Measurements from ENCODE around the gene HOXA7.

DNA sequence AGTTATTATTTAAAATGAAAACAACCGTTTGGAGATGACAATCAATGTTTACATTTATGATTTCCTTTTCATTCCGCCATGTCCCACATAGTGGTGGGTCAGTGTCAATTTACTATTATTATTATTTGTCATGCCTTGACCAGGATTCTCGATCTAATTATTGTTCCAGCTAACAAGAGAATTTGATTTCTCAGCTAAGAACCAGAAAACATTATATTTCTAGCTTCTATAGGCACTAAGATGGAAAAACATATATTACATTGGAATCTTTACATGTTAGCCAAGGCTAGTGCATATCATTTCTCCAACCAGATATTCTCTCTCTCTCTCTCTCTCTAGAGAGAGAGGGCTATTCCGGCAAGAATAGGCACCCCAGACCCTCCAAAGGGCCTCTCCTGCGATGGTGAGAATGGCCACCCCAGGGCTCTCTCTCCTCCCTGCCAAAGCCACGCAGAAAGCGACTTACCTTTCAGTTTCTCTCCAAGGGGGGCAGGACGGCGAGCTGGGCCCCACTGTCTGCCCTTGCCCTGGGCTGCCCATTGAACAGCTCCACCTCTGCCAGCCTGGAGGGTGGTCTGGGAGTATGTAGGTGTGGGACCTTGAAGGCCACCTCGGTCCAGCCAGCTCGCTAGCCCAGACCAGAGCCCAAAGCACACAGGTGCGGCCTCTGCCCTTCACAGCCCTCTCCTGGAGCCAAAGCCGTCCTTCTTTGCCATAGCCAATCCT lies 6.5 kb downstream of the HOXA7 start:
- TF ChIP-seq, protein P1, sequence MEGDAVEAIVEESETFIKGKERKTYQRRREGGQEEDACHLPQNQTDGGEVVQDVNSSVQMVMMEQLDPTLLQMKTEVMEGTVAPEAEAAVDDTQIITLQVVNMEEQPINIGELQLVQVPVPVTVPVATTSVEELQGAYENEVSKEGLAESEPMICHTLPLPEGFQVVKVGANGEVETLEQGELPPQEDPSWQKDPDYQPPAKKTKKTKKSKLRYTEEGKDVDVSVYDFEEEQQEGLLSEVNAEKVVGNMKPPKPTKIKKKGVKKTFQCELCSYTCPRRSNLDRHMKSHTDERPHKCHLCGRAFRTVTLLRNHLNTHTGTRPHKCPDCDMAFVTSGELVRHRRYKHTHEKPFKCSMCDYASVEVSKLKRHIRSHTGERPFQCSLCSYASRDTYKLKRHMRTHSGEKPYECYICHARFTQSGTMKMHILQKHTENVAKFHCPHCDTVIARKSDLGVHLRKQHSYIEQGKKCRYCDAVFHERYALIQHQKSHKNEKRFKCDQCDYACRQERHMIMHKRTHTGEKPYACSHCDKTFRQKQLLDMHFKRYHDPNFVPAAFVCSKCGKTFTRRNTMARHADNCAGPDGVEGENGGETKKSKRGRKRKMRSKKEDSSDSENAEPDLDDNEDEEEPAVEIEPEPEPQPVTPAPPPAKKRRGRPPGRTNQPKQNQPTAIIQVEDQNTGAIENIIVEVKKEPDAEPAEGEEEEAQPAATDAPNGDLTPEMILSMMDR (IDR thresholded peaks at IDR 0.05), result no peak
- no peak for TF ChIP-seq POLR2A (IDR thresholded peaks at IDR 0.05)
